GM12865 (cell line): ENCODE results near the gene TXNIP.

Experiments used
- DNase-seq: peaks from one replicate; pipeline ENCODE4 v3.0.0; 2010; ENCODE audit warnings: low read depth
- H3K4me3 ChIP-seq: 2 replicates; pipeline ENCODE4 v1.5.1; 2011; ENCODE audit warnings: mild to moderate bottlenecking, low read depth, low read length, control low read depth
- TF ChIP-seq, protein P1 (sequence below): IDR thresholded peaks from 2 replicates; pipeline ENCODE4 v1.5.1; 2011; ENCODE audit warnings: low read length, control low read depth, low read depth, inconsistent platforms; ENCODE audit not compliant: insufficient read depth; ENCODE audit errors: missing control alignments

TXNIP gene

DNA sequence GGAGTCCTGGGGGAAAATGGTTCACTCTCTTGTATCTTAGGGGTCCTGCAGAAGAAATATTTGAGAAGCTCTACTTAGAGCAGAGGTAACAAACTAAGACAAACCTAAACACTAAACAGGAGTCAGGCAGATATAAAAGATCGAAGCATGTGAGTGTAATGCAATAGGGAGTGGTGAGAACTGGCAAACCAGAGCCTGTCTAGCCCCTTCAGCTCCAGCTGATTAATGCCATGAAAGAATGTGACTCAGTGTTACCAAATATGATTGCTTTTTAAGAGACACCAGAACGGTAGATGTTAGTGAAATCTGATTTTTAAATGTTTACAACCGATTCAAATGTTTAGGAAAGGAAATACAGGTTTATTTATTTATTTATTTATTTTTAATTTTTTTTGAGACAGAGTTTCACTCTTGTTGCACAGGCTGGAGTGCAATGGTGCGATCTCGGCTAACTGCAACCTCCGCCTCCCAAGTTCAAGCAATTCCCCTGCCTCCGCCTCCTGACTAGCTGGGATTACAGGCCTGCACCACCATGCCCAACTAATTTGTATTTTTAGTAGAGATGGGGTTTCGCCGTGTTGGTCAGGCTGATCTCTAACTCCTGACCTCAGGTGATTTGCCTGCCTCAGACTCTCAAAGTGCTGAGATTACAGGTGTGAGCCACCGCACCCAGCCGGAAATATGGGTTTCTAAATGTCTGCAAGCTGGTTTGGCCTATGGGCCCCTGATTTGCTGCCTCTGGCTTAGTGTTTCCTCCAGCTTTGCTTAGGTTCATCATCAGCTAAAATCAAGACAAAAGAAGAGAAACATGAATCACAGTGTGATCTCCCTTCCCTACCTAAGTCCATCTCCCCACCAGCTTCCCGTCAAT lies 12.2 kb downstream of the TXNIP start:
- no peak overlapping the region for H3K4me3 ChIP-seq
- TF ChIP-seq, protein P1, sequence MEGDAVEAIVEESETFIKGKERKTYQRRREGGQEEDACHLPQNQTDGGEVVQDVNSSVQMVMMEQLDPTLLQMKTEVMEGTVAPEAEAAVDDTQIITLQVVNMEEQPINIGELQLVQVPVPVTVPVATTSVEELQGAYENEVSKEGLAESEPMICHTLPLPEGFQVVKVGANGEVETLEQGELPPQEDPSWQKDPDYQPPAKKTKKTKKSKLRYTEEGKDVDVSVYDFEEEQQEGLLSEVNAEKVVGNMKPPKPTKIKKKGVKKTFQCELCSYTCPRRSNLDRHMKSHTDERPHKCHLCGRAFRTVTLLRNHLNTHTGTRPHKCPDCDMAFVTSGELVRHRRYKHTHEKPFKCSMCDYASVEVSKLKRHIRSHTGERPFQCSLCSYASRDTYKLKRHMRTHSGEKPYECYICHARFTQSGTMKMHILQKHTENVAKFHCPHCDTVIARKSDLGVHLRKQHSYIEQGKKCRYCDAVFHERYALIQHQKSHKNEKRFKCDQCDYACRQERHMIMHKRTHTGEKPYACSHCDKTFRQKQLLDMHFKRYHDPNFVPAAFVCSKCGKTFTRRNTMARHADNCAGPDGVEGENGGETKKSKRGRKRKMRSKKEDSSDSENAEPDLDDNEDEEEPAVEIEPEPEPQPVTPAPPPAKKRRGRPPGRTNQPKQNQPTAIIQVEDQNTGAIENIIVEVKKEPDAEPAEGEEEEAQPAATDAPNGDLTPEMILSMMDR: no peak
- DNase-seq: no peak

DNA sequence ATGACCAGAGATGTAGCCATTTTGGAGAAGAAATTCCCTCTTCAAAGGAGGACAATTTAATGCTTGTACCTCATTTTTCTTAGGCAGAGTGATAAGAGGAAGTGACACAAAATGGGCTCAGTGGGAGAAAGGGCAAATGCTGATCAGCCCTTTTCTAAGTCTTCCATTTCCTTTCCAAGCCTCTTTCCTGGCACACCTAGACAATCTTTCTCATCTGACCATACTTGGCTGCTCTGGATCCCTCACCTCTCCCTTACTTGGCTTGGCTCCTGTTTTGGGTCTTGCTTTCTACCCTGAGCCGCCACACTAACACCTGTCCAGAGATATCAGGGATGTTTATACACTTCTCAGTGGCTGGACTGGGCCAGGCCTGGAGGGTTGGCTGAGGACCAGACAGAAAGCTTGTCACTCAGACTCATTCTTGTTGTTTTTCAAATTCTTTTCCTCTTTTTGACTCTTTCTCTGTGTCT lies 13.1 kb downstream of the TXNIP start:
- DNase-seq: no peak
- TF ChIP-seq, protein P1: no peak
- no peak overlapping the region for H3K4me3 ChIP-seq

- H3K4me3 ChIP-seq: no peak overlapping the region
- TF ChIP-seq, protein P1: no peak
- DNase-seq: no peak
Measured at GRCh38 chr1:145982010-145982723, 14.2 kb downstream of the TXNIP start.

GRCh38 chr1:145980457-145980994 lies 15.9 kb downstream of the TXNIP start:
- no peak overlapping the region for H3K4me3 ChIP-seq
- DNase-seq: no peak
- TF ChIP-seq, protein P1: no peak

GRCh38 chr1:145979746-145980456 lies 16.5 kb downstream of the TXNIP start:
- peak; percentile 60 for DNase-seq
- H3K4me3 ChIP-seq: peak overlapping the region; percentile 1; the same call in 1 of the 2 replicates
- TF ChIP-seq, protein P1: no peak
